Mesothelial cell of epicardium (in vitro differentiated cells): ENCODE measurements around the gene ZC3H18. TPM values are rescaled to one million over a fixed set of nuclear protein-coding genes. Genes with fewer than 3 reads are reported as not detected.

ENCODE experiments used
- DNase-seq, 2 experiments: peaks; one replicate each; pipeline ENCODE4 v3.0.0; 2021; ENCODE audit warnings: low spot score in 2 of 2; ENCODE audit not compliant: unreplicated experiment in 2 of 2
- H3K27ac Mint-ChIP-seq: 2 replicates; pipeline ENCODE4 v1.8.0; 2021; ENCODE audit warnings: mixed read lengths
- H3K27me3 Mint-ChIP-seq: 2 replicates; pipeline ENCODE4 v1.8.0; 2021; ENCODE audit warnings: low read depth, mixed read lengths
- H3K36me3 Mint-ChIP-seq: 2 replicates; pipeline ENCODE4 v1.8.0; 2021; ENCODE audit warnings: mixed read lengths
- H3K4me1 Mint-ChIP-seq: 2 replicates; pipeline ENCODE4 v1.8.0; 2021; ENCODE audit warnings: mixed read lengths
- H3K4me3 Mint-ChIP-seq: 2 replicates; pipeline ENCODE4 v1.8.0; 2021; ENCODE audit warnings: mild to moderate bottlenecking, moderate library complexity, mixed read lengths
- H3K9me3 Mint-ChIP-seq: 2 replicates; pipeline ENCODE4 v1.8.0; 2021; ENCODE audit warnings: mixed read lengths
- total RNA-seq: library from RNA; stranded (reverse); gene quantifications from 3 replicates; pipeline ENCODE4 v1.2.1, GENCODE V29; 2021
- TF ChIP-seq, protein P1 (sequence below): fragments of 200-600 bp; sonication (generic); IDR thresholded peaks from one replicate; pipeline ENCODE4 v1.5.0; 2021; ENCODE audit warnings: antibody characterized with exemption; ENCODE audit not compliant: unreplicated experiment

Gene ZC3H18
- total RNA-seq, 1 donor from 2014 or later = 62.2 TPM

- no peak for DNase-seq
- no peak overlapping the region for H3K4me3 Mint-ChIP-seq
- H3K27ac Mint-ChIP-seq = no peak overlapping the region
- no peaks in the 10 kb centered on the region for H3K4me1 Mint-ChIP-seq
- no peaks in the 10 kb centered on the region for H3K9me3 Mint-ChIP-seq
- H3K27me3 Mint-ChIP-seq = no peaks in the 10 kb centered on the region
- TF ChIP-seq, protein P1, sequence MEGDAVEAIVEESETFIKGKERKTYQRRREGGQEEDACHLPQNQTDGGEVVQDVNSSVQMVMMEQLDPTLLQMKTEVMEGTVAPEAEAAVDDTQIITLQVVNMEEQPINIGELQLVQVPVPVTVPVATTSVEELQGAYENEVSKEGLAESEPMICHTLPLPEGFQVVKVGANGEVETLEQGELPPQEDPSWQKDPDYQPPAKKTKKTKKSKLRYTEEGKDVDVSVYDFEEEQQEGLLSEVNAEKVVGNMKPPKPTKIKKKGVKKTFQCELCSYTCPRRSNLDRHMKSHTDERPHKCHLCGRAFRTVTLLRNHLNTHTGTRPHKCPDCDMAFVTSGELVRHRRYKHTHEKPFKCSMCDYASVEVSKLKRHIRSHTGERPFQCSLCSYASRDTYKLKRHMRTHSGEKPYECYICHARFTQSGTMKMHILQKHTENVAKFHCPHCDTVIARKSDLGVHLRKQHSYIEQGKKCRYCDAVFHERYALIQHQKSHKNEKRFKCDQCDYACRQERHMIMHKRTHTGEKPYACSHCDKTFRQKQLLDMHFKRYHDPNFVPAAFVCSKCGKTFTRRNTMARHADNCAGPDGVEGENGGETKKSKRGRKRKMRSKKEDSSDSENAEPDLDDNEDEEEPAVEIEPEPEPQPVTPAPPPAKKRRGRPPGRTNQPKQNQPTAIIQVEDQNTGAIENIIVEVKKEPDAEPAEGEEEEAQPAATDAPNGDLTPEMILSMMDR = no peak
- H3K36me3 Mint-ChIP-seq = peaks cover 26% of the 10 kb centered on the region
Observed at GRCh38 chr16:88610909-88611812, 41.0 kb downstream of the ZC3H18 start.

GRCh38 chr16:88613293-88613692 is 43.1 kb downstream of the ZC3H18 start:
- DNase-seq = no peak
- Mint-ChIP-seq H3K27me3 (no peaks in the 10 kb centered on the region), H3K9me3 (no peaks in the 10 kb centered on the region), H3K27ac (no peak overlapping the region), H3K36me3 (peaks cover 18% of the 10 kb centered on the region), H3K4me1 (no peaks in the 10 kb centered on the region), H3K4me3 (no peak overlapping the region)
- TF ChIP-seq, protein P1 = no peak

- Mint-ChIP-seq H3K27me3 (no peaks in the 10 kb centered on the region), H3K9me3 (no peaks in the 10 kb centered on the region), H3K4me1 (no peaks in the 10 kb centered on the region), H3K27ac (no peak overlapping the region), H3K4me3 (no peak overlapping the region), H3K36me3 (peaks cover 16% of the 10 kb centered on the region)
- no peak for DNase-seq
- TF ChIP-seq, protein P1 = no peak
Observed at GRCh38 chr16:88613911-88614817, 44.0 kb downstream of the ZC3H18 start.

DNA sequence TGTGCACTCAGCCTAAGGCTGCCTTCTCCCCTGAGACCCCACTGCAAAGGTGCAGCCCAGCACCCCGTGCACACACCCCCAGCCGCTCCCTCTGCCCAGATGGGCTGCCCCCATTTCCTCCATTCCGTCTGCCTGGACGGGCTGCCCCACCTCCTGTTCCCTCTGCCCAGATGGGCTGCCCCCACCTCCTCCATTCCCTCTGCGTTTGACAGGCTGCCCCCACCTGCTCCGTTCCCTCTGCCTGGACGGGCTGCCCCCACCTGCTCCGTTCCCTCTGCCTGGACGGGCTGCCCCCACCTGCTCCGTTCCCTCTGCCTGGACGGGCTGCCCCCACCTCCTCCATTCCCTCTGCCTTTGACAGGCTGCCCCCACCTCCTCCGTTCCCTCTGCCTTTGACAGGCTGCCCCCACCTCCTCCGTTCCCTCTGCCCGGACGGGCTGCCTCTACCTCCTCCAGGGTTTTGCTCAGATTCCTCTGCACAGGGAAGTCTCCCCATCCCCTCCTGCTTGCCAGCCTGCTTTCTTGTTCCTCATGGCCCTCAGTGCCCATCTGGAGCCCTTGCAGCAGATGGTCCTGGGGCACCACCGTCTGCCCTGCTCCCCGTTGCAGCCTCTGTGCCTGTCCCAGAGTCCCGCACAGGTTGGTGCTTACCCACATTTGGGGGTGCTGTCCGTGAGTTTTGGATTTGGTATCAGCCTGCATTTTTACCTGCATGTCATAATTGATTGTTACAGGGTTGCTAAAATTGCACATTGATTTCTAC is 44.8 kb downstream of the ZC3H18 start:
- TF ChIP-seq, protein P1 = no peak
- H3K4me1 Mint-ChIP-seq = no peaks in the 10 kb centered on the region
- no peak for DNase-seq
- no peak overlapping the region for H3K27ac Mint-ChIP-seq
- no peaks in the 10 kb centered on the region for H3K27me3 Mint-ChIP-seq
- peaks cover 12% of the 10 kb centered on the region for H3K36me3 Mint-ChIP-seq
- H3K9me3 Mint-ChIP-seq = no peaks in the 10 kb centered on the region
- H3K4me3 Mint-ChIP-seq = no peak overlapping the region

- H3K9me3 Mint-ChIP-seq = no peaks in the 10 kb centered on the region
- TF ChIP-seq, protein P1 = no peak
- no peak overlapping the region for H3K4me3 Mint-ChIP-seq
- no peak overlapping the region for H3K27ac Mint-ChIP-seq
- H3K36me3 Mint-ChIP-seq = peaks cover 5% of the 10 kb centered on the region
- DNase-seq = no peak
- H3K27me3 Mint-ChIP-seq = no peaks in the 10 kb centered on the region
- no peaks in the 10 kb centered on the region for H3K4me1 Mint-ChIP-seq
Observed at GRCh38 chr16:88616320-88616719, 46.1 kb downstream of the ZC3H18 start.
